NCI-H69 (cell line): ENCODE data around the gene INTS14.
"Not testable (repeated sequence)": the region's sequence is repeated elsewhere in the genome, so short reads cannot be mapped to it uniquely, and the experiment has no call there.

Experiments used
- DNase-seq: peaks from one replicate; lab custom pipeline; 2025; lab: John Stamatoyannopoulos, UW

The INTS14 gene

DNA sequence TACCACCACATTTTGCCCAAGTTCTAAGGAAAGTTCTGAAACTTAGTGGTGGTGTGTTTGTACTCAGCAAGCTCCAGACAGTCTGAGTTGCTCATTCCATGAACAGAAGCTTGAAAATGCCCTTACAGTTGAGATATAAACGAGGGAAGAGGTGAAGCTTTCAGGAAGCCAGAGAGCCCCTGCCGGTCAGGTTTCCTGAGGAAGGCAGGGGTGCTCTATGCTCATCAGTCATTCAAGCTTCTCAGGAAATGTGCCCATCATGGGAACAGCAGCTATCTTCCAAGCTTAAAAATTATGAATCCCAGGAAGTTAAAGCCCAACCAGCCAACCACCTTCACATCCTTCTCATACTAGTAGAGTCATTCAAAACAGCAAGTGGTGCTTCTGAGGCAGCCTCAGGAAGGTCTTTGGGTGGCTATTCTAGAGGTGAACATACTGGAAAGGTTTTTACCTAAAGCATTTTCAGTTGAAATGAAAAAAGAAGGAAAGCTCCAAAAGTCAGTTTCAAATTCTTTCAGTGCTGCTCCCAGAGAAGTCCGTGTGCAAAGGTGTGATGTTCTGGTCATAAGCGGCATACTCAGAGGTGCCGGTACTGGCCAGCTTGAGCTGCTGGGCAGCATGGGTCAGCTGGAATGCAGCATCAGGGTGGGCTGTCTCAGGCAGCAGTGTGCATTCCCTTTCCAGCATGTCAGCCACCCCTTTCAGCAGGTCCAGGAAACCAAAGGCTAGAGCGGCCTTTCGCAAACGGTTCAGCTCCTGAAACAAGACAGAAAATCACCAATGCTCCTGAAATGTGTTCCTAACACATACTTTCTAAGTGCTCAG is 31.8 kb downstream of the INTS14 start:
- DNase-seq: no peak

GRCh38 chr15:65577129-65577996 is 33.6 kb downstream of the INTS14 start:
- no peak for DNase-seq

GRCh38 chr15:65576664-65577063 is 34.3 kb downstream of the INTS14 start:
- no peak for DNase-seq

DNA sequence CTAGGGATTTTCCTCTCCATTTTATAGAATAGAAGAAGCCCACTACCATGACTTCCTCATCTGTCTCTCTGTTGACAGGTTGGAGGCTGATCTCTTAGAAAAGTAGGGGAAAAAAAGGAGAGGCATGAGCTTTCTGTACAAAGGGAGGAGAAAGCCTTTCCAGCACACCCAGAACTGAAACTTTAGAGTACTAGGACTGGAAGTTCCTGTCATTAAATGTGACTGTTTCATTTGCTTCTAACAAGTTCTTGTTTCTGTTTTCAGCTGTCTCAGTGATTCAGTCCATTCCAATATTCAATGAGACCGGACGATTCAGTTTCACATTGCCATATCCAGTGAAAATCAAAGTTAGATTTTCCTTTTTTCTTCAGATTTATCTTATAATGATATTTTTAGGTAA is 39.0 kb downstream of the INTS14 start:
- DNase-seq: no peak

DNA sequence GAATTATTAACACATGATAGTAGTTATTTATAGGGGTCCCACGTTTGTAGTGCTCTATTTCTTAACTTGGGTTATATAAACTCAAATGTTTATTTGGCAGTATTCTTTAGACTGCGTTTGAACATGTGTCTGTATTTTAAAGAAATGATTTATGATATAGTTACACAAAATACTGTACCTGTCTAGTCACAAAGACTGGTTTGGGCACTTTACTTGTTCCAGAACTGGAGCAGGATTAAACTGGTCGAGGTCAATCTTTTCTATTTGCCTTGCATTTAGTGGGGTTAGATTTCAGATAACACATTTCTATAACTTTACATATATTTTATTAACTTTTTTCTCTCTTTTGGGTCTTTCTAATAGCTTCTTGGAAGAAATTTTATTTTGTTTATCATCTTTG is 41.2 kb downstream of the INTS14 start:
- DNase-seq: no peak

- no peak for DNase-seq
Measured at GRCh38 chr15:65561934-65562333, 49.0 kb downstream of the INTS14 start.

- DNase-seq: no peak
Measured at GRCh38 chr15:65559941-65560340, 51.0 kb downstream of the INTS14 start.

DNA sequence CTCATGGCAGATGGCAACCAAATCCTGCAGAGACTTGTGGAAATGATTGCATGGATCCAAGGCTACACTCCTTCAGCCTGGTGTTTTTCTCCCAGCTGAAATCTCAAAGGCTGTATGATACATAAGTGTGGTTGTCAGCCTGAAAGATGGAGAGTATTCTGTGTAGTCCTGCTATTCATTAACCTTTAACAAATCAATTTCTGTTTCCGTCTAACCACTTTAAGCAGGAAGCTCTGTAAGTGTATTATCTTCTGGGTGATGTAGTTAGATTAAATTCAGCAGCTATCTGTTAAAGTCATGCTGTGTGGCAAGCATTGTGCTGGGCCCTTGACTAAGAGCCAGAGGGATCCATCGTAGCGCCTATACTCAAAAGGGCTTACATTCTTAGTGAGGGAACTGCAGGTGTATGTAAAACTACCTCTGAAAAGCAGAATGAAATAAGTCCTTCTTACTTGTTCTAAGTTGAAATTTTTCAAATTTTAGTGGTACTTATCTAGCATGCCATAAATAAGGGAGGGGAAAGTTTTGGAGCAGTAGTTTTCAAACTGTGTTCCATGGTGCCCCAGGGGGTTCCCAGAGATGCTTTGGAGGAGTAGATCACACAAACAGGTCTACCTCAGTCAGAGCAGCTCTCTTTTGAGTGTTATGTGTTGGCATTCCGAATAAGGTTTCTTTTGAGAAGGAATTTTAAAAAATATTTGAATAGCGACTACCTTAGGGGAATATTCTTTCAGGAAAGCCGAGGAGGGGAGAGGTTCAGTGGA is 51.8 kb downstream of the INTS14 start:
- no peak for DNase-seq

DNA sequence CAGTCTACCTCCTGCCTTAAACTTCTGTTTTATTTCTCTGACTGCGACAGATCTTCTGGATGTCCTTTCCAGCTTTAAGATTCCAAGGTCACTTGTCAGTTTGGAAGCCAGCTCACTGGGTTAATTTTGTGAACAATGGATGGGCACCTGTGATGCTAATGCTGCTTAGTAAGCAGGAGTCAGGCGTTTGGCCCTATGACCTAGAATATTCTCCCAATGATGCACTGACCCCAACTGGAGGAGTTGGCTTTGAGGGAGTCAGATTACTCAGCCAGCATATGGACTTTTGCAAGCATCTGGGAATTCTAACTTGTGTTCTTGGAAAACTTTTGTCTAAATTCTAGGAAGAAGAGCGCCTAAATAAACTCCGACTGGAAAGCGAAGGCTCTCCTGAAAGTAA is 52.6 kb downstream of the INTS14 start:
- DNase-seq: no peak

- DNase-seq: no peak
Measured at GRCh38 chr15:65556622-65557021, 54.3 kb downstream of the INTS14 start.

DNA sequence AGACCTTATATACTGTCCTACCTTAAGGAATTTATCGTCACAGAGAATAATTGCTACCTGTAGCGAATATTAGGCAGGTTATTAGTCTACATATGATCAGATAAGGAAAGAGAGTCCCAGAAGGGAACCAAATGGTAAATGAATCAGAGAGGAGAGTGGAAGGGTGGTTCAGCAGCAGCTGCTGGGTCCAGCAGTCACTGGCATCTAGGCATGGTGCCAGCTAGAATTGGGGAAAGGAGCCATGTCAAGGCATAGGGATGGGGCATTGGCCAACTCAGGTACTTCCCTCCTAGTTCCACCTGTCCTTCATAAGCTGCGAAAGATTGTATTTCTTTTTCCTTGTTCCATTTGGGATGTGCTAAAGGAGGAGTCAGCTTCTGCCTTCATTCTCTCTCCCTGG is 57.2 kb downstream of the INTS14 start:
- no peak for DNase-seq

- DNase-seq: not testable (repeated sequence)
Measured at GRCh38 chr15:65552851-65553250, 58.1 kb downstream of the INTS14 start.

DNA sequence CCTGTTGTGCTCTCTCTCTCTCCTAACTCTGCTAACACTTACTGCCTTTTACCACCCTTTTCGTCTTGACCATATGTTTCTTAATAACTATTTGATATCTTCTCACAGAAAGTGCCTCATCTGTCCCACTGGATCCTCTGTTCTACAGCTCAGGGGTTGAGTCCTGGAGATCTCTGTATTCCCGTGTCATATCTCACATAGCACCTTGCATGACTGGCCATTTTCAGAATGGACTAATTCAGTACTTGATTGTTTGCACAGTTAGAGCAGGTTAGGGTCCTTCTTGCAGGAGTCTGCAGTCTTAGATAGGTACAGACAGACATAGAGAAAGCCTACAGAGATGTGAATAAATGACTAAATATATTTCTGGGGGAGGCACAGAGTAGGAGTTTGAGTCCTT is 59.7 kb downstream of the INTS14 start:
- DNase-seq: no peak

DNA sequence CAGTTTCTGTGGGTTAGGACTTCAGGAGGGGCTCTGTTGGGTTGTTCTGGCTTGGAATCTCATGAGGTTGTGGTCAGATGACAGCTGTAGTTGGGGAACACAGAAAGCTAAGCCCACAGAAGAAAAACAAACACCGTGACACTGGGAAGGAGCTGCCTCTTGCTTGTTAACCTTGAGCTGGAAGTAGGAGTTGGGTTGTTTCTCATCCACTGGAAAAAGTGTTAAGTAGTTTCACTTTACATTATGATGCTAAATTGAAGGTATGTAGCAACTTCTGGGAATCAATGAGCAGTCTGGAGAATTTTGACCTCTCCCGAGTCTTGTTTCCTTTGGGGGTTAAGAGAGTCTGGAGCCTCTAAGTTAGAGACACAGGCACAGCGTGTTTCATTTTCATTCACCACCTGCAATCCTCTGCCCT is 60.2 kb downstream of the INTS14 start:
- DNase-seq: no peak

GRCh38 chr15:65549288-65549687 is 61.6 kb downstream of the INTS14 start:
- DNase-seq: not testable (repeated sequence)

GRCh38 chr15:65547841-65548240 is 63.1 kb downstream of the INTS14 start:
- DNase-seq: no peak

GRCh38 chr15:65541231-65541820 is 69.6 kb downstream of the INTS14 start:
- DNase-seq: no peak

GRCh38 chr15:65540314-65540713 is 70.6 kb downstream of the INTS14 start:
- DNase-seq: no peak

GRCh38 chr15:65535192-65535591 is 75.7 kb downstream of the INTS14 start:
- DNase-seq: no peak

DNA sequence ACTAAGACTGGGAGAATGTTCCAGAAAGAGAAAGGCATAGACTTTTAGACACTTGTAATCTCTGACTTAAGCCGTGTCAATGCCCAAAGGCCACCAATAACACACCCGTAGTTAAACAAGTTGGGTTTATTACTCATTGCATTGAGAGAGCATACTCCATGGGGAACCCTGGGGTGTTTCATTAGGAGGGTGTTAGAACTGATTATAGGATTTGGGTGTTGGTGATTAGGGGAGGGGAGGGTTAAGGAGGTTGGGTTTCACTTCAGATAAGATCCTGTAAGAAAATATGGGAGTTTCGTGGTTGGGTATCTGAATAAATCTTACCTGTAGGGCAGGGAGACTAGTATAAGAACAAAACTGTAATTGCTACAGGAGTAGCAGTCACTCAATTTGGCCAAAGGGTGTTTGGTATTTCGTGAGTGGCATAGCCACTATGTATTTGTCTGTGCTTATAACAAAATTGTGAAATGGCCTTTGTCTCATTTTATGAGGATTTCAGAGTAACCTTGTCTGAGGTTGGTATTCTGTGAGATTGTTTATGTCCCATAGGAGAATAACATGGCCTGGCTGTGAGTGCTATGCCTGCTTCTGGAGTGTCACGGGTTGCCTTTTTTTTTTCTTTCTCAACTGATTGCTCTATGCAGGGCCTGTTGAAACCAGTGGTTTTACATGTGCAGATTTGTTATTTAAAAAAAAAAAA is 77.7 kb downstream of the INTS14 start:
- peak; percentile 24 for DNase-seq

DNA sequence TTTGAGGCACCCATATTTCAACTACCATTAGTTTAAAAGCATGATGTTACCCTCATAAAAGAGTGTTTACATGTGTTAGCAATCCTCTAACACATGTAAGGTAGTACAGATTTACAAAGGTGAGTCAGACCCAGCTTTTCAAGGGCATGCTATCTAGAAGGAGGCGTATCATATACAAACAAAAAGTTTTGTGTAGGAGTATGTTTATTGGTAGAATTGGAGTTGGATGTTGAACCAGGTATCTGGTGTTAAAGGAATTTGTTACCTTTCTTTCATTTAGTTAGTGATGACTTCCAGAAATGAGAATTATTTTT is 78.2 kb downstream of the INTS14 start:
- DNase-seq: no peak
